ENCODE results near the gene MTOR. TPM values are rescaled to one million over a fixed set of nuclear protein-coding genes. Genes with fewer than 3 reads are reported as not detected.

MTOR gene
- 11.6 to 14.6 TPM (median 14.1 TPM) in 5 replicates for total RNA-seq (2022; extraction: Qiagen RNA extraction)

GRCh38 chr1:11262171-11263049 is at the start of gene MTOR:
MTOR (minus strand) TSS chr1:11262551; CDS start chr1:11259409, 3,142 bp downstream.

GRCh38 chr1:11272832-11273594 is 10.7 kb upstream of the MTOR start, which contains the start of gene UBIAD1:
UBIAD1 (plus strand) TSS chr1:11273198; CDS start chr1:11273532, 334 bp downstream.

GRCh38 chr1:11188858-11189451 is 73.4 kb downstream of the MTOR start, which contains the start of gene ANGPTL7:
ANGPTL7 (plus strand) TSS chr1:11189355; CDS start chr1:11189580, 225 bp downstream.

GRCh38 chr1:11099310-11100148 is 162.8 kb downstream of the MTOR start, which contains the start of gene EXOSC10:
EXOSC10 (minus strand) TSS chr1:11099869; CDS start chr1:11099831, 38 bp downstream.

GRCh38 chr1:11059968-11060830 is 202.2 kb downstream of the MTOR start, which contains the start of gene SRM:
SRM (minus strand) TSS chr1:11060018; CDS start chr1:11059943, 75 bp downstream.

Other genes starting within 250 kb of the MTOR start
- gene TARDBP, start 249.9 kb downstream of the MTOR start, total RNA-seq (2022; extraction: Qiagen RNA extraction) = 173 to 244 TPM (median 199 TPM) in 5 replicates
- 0.09 to 0.53 TPM (median 0.16 TPM) in 4 of 5 replicates, not detected in the other for gene MASP2, start 215.3 kb downstream of the MTOR start, total RNA-seq (2022; extraction: Qiagen RNA extraction)
- gene SRM, start 202.5 kb downstream of the MTOR start, total RNA-seq (2022; extraction: Qiagen RNA extraction) = 143 to 241 TPM (median 214 TPM) in 5 replicates
- 35.1 to 39.5 TPM (median 38.9 TPM) in 5 replicates for gene EXOSC10, start 162.7 kb downstream of the MTOR start, total RNA-seq (2022; extraction: Qiagen RNA extraction)
- not detected in 5 replicates for gene ANGPTL7, start 73.2 kb downstream of the MTOR start, total RNA-seq (2022; extraction: Qiagen RNA extraction)
- 15.7 to 18.3 TPM (median 16.3 TPM) in 5 replicates for gene UBIAD1, start 10.6 kb upstream of the MTOR start, total RNA-seq (2022; extraction: Qiagen RNA extraction)
- 0.18 to 0.41 TPM (median 0.29 TPM) in 5 replicates for gene DISP3, start 216.6 kb upstream of the MTOR start, total RNA-seq (2022; extraction: Qiagen RNA extraction)

Data from A549 treated with CORT108297 at 1 μM for 4 hours (cell line).